ENCODE measurements around the gene MYO10. TPM values are rescaled to one million over a fixed set of nuclear protein-coding genes. Genes with fewer than 3 reads are reported as not detected.

MYO10 gene
- total RNA-seq, 1 experiment from 2014 or later = 89.8 TPM

DNA sequence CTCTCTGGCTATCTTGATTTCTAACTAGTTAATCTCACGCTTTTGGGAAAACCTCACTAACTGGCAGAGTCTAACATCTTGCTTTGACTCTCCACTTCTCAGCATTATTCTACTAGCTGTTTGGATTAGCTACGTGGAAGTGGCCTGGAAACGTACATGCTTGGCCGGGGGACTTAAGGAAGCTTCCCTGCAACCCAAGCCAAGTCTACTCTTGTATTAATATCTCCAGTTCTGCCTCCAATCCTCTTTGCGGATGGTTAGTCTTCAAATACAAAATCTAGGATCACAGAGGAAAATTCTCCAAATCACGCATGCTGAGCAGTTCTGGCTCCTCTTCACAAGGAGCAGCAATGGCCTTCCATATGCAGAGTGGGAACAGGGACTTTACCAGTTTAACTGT, 267.5 kb downstream of the MYO10 start:
- Mint-ChIP-seq H3K27ac (no peak overlapping the region), H3K4me1 (no peaks in the 10 kb centered on the region), H3K9me3 (no peaks in the 10 kb centered on the region), H3K36me3 (peaks cover 81% of the 10 kb centered on the region), H3K27me3 (ENCODE audit: low read depth) (no peaks in the 10 kb centered on the region), H3K4me3 (no peak overlapping the region)
- ChIA-PET POLR2A (no interaction called here), CTCF (no interaction called here)
- ATAC-seq (no peak), DNase-seq (ENCODE audit: low spot score) (no peak)
- TF ChIP-seq, protein P1, sequence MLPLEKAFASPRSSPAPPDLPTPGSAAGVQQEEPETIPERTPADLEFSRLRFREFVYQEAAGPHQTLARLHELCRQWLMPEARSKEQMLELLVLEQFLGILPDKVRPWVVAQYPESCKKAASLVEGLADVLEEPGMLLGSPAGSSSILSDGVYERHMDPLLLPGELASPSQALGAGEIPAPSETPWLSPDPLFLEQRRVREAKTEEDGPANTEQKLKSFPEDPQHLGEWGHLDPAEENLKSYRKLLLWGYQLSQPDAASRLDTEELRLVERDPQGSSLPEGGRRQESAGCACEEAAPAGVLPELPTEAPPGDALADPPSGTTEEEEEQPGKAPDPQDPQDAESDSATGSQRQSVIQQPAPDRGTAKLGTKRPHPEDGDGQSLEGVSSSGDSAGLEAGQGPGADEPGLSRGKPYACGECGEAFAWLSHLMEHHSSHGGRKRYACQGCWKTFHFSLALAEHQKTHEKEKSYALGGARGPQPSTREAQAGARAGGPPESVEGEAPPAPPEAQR (CRISPR knock-in tag; IDR thresholded peaks at IDR 0.05) = no peak
- no peak for TF ChIP-seq MYBL2 (CRISPR knock-in tag; IDR thresholded peaks at IDR 0.05)
- TF ChIP-seq, protein P2, sequence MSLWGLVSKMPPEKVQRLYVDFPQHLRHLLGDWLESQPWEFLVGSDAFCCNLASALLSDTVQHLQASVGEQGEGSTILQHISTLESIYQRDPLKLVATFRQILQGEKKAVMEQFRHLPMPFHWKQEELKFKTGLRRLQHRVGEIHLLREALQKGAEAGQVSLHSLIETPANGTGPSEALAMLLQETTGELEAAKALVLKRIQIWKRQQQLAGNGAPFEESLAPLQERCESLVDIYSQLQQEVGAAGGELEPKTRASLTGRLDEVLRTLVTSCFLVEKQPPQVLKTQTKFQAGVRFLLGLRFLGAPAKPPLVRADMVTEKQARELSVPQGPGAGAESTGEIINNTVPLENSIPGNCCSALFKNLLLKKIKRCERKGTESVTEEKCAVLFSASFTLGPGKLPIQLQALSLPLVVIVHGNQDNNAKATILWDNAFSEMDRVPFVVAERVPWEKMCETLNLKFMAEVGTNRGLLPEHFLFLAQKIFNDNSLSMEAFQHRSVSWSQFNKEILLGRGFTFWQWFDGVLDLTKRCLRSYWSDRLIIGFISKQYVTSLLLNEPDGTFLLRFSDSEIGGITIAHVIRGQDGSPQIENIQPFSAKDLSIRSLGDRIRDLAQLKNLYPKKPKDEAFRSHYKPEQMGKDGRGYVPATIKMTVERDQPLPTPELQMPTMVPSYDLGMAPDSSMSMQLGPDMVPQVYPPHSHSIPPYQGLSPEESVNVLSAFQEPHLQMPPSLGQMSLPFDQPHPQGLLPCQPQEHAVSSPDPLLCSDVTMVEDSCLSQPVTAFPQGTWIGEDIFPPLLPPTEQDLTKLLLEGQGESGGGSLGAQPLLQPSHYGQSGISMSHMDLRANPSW (CRISPR knock-in tag; conservative IDR thresholded peaks at IDR 0.05; ENCODE audit: low read depth) = no peak
- TF ChIP-seq SMAD3 (CRISPR knock-in tag; IDR thresholded peaks at IDR 0.05; ENCODE audit: borderline replicate concordance) = no peak
- TF ChIP-seq, protein P3, sequence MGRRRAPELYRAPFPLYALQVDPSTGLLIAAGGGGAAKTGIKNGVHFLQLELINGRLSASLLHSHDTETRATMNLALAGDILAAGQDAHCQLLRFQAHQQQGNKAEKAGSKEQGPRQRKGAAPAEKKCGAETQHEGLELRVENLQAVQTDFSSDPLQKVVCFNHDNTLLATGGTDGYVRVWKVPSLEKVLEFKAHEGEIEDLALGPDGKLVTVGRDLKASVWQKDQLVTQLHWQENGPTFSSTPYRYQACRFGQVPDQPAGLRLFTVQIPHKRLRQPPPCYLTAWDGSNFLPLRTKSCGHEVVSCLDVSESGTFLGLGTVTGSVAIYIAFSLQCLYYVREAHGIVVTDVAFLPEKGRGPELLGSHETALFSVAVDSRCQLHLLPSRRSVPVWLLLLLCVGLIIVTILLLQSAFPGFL (CRISPR knock-in tag; IDR thresholded peaks at IDR 0.05; ENCODE audit: borderline replicate concordance) = no peak
- no peak for TF ChIP-seq NFYB (CRISPR knock-in tag; conservative IDR thresholded peaks at IDR 0.05; ENCODE audit: low read depth)
- TF ChIP-seq, protein P4, sequence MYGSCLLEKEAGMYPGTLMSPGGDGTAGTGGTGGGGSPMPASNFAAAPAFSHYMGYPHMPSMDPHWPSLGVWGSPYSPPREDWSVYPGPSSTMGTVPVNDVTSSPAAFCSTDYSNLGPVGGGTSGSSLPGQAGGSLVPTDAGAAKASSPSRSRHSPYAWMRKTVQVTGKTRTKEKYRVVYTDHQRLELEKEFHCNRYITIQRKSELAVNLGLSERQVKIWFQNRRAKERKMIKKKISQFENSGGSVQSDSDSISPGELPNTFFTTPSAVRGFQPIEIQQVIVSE (CRISPR knock-in tag; IDR thresholded peaks at IDR 0.05; ENCODE audit: borderline replicate concordance) = no peak
- TF ChIP-seq ZNF263 (CRISPR knock-in tag; IDR thresholded peaks at IDR 0.05; ENCODE audit: low read depth) = no peak
- no peak for TF ChIP-seq ZBTB21 (CRISPR knock-in tag; IDR thresholded peaks at IDR 0.05; ENCODE audit: borderline replicate concordance)
- no peak for TF ChIP-seq RELA (CRISPR knock-in tag; IDR thresholded peaks at IDR 0.05; ENCODE audit: borderline replicate concordance)
- TF ChIP-seq ZNF121 (CRISPR knock-in tag; IDR thresholded peaks at IDR 0.05) = no peak
- TF ChIP-seq GRHL2 (CRISPR knock-in tag; IDR thresholded peaks at IDR 0.05; ENCODE audit: insufficient replicate concordance, severe bottlenecking) = no peak

DNA sequence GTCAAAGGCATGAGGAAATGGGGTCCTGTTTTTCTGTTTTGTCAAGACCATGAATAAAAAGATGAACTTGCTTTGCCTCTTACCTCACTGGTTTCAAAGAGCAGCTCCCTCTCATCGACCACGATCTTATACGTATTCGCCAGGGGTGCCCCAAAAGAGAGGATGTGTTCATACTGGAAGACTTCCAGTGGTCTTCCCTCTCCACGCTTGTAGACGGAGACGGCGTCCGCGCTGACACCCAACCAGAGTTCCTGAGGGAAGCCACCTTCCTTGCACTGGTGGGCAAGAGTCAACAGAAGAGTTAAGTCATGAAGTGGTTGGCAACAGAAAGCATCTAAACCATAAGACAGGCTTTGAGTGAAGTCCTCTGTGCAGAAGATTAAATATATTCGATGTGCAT, 267.9 kb downstream of the MYO10 start:
- CTCF ChIA-PET = interaction anchor here (1.8 kb wide), 1 partner anchor 178 kb away, joined by 9 read pairs; no protein-coding TSS in a partner anchor
- ATAC-seq (no peak), DNase-seq (ENCODE audit: low spot score) (no peak)
- H3K27ac Mint-ChIP-seq = no peak overlapping the region
- H3K9me3 Mint-ChIP-seq = no peaks in the 10 kb centered on the region
- H3K36me3 Mint-ChIP-seq = peaks cover 78% of the 10 kb centered on the region
- POLR2A ChIA-PET = no interaction called here
- H3K4me1 Mint-ChIP-seq = no peaks in the 10 kb centered on the region
- H3K27me3 Mint-ChIP-seq (ENCODE audit: low read depth) = no peaks in the 10 kb centered on the region
- no peak overlapping the region for H3K4me3 Mint-ChIP-seq
- TF ChIP-seq, protein P4 (CRISPR knock-in tag; IDR thresholded peaks at IDR 0.05; ENCODE audit: borderline replicate concordance) = no peak
- TF ChIP-seq, protein P5, sequence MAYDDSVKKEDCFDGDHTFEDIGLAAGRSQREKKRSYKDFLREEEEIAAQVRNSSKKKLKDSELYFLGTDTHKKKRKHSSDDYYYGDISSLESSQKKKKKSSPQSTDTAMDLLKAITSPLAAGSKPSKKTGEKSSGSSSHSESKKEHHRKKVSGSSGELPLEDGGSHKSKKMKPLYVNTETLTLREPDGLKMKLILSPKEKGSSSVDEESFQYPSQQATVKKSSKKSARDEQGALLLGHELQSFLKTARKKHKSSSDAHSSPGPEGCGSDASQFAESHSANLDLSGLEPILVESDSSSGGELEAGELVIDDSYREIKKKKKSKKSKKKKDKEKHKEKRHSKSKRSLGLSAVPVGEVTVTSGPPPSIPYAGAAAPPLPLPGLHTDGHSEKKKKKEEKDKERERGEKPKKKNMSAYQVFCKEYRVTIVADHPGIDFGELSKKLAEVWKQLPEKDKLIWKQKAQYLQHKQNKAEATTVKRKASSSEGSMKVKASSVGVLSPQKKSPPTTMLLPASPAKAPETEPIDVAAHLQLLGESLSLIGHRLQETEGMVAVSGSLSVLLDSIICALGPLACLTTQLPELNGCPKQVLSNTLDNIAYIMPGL (CRISPR knock-in tag; IDR thresholded peaks at IDR 0.05) = no peak
- TF ChIP-seq FOXK1 (CRISPR knock-in tag; IDR thresholded peaks at IDR 0.05) = no peak
- TF ChIP-seq, protein P6, sequence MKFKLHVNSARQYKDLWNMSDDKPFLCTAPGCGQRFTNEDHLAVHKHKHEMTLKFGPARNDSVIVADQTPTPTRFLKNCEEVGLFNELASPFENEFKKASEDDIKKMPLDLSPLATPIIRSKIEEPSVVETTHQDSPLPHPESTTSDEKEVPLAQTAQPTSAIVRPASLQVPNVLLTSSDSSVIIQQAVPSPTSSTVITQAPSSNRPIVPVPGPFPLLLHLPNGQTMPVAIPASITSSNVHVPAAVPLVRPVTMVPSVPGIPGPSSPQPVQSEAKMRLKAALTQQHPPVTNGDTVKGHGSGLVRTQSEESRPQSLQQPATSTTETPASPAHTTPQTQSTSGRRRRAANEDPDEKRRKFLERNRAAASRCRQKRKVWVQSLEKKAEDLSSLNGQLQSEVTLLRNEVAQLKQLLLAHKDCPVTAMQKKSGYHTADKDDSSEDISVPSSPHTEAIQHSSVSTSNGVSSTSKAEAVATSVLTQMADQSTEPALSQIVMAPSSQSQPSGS (CRISPR knock-in tag; IDR thresholded peaks at IDR 0.05; ENCODE audit: borderline replicate concordance, low read depth) = no peak
- TF ChIP-seq JUN (CRISPR knock-in tag; IDR thresholded peaks at IDR 0.05) = no peak
- TF ChIP-seq, protein P7, sequence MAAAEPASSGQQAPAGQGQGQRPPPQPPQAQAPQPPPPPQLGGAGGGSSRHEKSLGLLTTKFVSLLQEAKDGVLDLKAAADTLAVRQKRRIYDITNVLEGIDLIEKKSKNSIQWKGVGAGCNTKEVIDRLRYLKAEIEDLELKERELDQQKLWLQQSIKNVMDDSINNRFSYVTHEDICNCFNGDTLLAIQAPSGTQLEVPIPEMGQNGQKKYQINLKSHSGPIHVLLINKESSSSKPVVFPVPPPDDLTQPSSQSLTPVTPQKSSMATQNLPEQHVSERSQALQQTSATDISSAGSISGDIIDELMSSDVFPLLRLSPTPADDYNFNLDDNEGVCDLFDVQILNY (CRISPR knock-in tag; IDR thresholded peaks at IDR 0.05) = no peak
- TF ChIP-seq NR2C2 (CRISPR knock-in tag; IDR thresholded peaks at IDR 0.05) = no peak
- no peak for TF ChIP-seq CREM (CRISPR knock-in tag; IDR thresholded peaks at IDR 0.05)
- TF ChIP-seq, protein P8, sequence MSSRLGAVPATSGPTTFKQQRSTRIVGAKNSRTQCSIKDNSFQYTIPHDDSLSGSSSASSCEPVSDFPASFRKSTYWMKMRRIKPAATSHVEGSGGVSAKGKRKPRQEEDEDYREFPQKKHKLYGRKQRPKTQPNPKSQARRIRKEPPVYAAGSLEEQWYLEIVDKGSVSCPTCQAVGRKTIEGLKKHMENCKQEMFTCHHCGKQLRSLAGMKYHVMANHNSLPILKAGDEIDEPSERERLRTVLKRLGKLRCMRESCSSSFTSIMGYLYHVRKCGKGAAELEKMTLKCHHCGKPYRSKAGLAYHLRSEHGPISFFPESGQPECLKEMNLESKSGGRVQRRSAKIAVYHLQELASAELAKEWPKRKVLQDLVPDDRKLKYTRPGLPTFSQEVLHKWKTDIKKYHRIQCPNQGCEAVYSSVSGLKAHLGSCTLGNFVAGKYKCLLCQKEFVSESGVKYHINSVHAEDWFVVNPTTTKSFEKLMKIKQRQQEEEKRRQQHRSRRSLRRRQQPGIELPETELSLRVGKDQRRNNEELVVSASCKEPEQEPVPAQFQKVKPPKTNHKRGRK (CRISPR knock-in tag; IDR thresholded peaks at IDR 0.05; ENCODE audit: borderline replicate concordance) = no peak
- TF ChIP-seq, protein P9, sequence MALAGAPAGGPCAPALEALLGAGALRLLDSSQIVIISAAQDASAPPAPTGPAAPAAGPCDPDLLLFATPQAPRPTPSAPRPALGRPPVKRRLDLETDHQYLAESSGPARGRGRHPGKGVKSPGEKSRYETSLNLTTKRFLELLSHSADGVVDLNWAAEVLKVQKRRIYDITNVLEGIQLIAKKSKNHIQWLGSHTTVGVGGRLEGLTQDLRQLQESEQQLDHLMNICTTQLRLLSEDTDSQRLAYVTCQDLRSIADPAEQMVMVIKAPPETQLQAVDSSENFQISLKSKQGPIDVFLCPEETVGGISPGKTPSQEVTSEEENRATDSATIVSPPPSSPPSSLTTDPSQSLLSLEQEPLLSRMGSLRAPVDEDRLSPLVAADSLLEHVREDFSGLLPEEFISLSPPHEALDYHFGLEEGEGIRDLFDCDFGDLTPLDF (CRISPR knock-in tag; IDR thresholded peaks at IDR 0.05) = no peak
